Loucy (cell line): ENCODE data around the gene PHF12.

Source experiments
- H2AFZ ChIP-seq: fragments of 200-600 bp; sonication (generic); 2 replicates; pipeline ENCODE4 v1.6.0; 2016; ENCODE audit warnings: antibody characterized with exemption, mild to moderate bottlenecking, low read length, moderate library complexity
- H3F3A ChIP-seq: fragments of 200-600 bp; 2 replicates; pipeline ENCODE4 v1.6.0; 2016; ENCODE audit warnings: antibody characterized with exemption, low read depth, mild to moderate bottlenecking
- H3K27me3 ChIP-seq: fragments of 200-600 bp; sonication (generic); 2 replicates; pipeline ENCODE4 v1.6.1; 2014; ENCODE audit warnings: low read length, mild to moderate bottlenecking; ENCODE audit not compliant: insufficient read depth, poor library complexity, severe bottlenecking
- H3K36me3 ChIP-seq: fragments of 200-600 bp; sonication (generic); 2 replicates; pipeline ENCODE4 v1.6.1; 2016; ENCODE audit warnings: low read length; ENCODE audit not compliant: insufficient read depth
- H3K4me1 ChIP-seq: fragments of 200-600 bp; sonication (generic); 2 replicates; pipeline ENCODE4 v1.5.1; 2014; ENCODE audit warnings: low read length, mild to moderate bottlenecking; ENCODE audit not compliant: insufficient read depth, poor library complexity, severe bottlenecking
- H3K4me2 ChIP-seq: fragments of 200-600 bp; sonication (generic); 2 replicates; pipeline ENCODE4 v1.6.0; 2014; ENCODE audit warnings: antibody characterized with exemption, low read length, low read depth, mild to moderate bottlenecking; ENCODE audit not compliant: poor library complexity, severe bottlenecking
- H3K4me3 ChIP-seq: fragments of 200-600 bp; sonication (generic); 2 replicates; pipeline ENCODE4 v1.5.1; 2014; ENCODE audit warnings: low read length, mild to moderate bottlenecking, mixed read lengths; ENCODE audit not compliant: poor library complexity, severe bottlenecking
- H3K79me2 ChIP-seq: fragments of 200-600 bp; sonication (generic); 2 replicates; pipeline ENCODE4 v1.6.1; 2014; ENCODE audit warnings: low read length; ENCODE audit not compliant: insufficient read depth
- H3K9ac ChIP-seq: fragments of 200-600 bp; sonication (generic); 2 replicates; pipeline ENCODE4 v1.6.0; 2014; ENCODE audit warnings: mild to moderate bottlenecking, low read depth, low read length, moderate library complexity; ENCODE audit not compliant: poor library complexity, severe bottlenecking
- H3K9me2 ChIP-seq: fragments of 200-600 bp; sonication (generic); replicated peaks from 2 replicates; pipeline ENCODE4 v1.6.1; 2016; ENCODE audit warnings: low read depth, low read length, mixed read lengths
- H3K9me3 ChIP-seq: fragments of 200-600 bp; sonication (generic); 2 replicates; pipeline ENCODE4 v1.6.1; 2014; ENCODE audit warnings: mild to moderate bottlenecking, antibody characterized with exemption, low read length, low read depth; ENCODE audit not compliant: insufficient read depth
- H4K20me1 ChIP-seq: fragments of 200-600 bp; sonication (generic); 2 replicates; pipeline ENCODE4 v1.6.0; 2014; ENCODE audit warnings: antibody characterized with exemption, low read length, mild to moderate bottlenecking; ENCODE audit not compliant: insufficient read depth, poor library complexity, severe bottlenecking
- EZH2phosphoT487 ChIP-seq: fragments of 200-600 bp; IDR thresholded peaks from 2 replicates; pipeline ENCODE4 v1.6.1; 2018; ENCODE audit warnings: antibody characterized with exemption, mild to moderate bottlenecking, moderate library complexity, borderline replicate concordance
- TF ChIP-seq, protein P1 (sequence below): fragments of 200-600 bp; sonication (generic); conservative IDR thresholded peaks from 2 replicates; pipeline ENCODE4 v1.5.1; 2014; ENCODE audit warnings: mild to moderate bottlenecking, antibody characterized with exemption, low read length

PHF12 gene

DNA sequence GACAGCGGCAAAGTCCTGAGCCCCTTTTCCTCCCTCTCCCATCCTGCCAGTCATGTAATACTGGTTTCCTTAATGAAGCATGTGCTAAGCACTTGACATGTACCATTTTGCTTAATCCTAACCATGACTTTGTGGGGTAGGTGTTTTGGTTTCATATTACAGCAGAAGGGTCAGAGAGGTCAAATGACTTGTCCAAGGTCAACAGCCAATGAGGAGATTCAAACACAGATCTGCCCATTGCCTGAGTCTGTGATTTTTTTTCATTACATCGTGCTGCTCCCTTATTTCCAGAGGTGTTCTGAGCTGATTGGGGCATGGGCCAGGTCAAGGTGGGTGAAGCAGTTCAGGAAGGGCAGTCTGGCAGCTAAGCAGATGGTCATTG, 17.6 kb upstream of the PHF12 start:
- no peaks in the 10 kb centered on the region for H3K79me2 ChIP-seq
- no peak overlapping the region for H2AFZ ChIP-seq
- no peaks in the 10 kb centered on the region for H3K36me3 ChIP-seq
- no peaks in the 10 kb centered on the region for H3K27me3 ChIP-seq
- no peaks in the 10 kb centered on the region for H3F3A ChIP-seq
- no peaks in the 10 kb centered on the region for H4K20me1 ChIP-seq
- no peaks in the 10 kb centered on the region for H3K4me1 ChIP-seq
- H3K9ac ChIP-seq = no peak overlapping the region
- H3K9me3 ChIP-seq = no peaks in the 10 kb centered on the region
- no peaks in the 10 kb centered on the region for H3K9me2 ChIP-seq
- no peak overlapping the region for H3K4me2 ChIP-seq
- H3K4me3 ChIP-seq = no peak overlapping the region
- TF ChIP-seq, protein P1, sequence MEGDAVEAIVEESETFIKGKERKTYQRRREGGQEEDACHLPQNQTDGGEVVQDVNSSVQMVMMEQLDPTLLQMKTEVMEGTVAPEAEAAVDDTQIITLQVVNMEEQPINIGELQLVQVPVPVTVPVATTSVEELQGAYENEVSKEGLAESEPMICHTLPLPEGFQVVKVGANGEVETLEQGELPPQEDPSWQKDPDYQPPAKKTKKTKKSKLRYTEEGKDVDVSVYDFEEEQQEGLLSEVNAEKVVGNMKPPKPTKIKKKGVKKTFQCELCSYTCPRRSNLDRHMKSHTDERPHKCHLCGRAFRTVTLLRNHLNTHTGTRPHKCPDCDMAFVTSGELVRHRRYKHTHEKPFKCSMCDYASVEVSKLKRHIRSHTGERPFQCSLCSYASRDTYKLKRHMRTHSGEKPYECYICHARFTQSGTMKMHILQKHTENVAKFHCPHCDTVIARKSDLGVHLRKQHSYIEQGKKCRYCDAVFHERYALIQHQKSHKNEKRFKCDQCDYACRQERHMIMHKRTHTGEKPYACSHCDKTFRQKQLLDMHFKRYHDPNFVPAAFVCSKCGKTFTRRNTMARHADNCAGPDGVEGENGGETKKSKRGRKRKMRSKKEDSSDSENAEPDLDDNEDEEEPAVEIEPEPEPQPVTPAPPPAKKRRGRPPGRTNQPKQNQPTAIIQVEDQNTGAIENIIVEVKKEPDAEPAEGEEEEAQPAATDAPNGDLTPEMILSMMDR = no peak
- no peak for TF ChIP-seq EZH2phosphoT487

DNA sequence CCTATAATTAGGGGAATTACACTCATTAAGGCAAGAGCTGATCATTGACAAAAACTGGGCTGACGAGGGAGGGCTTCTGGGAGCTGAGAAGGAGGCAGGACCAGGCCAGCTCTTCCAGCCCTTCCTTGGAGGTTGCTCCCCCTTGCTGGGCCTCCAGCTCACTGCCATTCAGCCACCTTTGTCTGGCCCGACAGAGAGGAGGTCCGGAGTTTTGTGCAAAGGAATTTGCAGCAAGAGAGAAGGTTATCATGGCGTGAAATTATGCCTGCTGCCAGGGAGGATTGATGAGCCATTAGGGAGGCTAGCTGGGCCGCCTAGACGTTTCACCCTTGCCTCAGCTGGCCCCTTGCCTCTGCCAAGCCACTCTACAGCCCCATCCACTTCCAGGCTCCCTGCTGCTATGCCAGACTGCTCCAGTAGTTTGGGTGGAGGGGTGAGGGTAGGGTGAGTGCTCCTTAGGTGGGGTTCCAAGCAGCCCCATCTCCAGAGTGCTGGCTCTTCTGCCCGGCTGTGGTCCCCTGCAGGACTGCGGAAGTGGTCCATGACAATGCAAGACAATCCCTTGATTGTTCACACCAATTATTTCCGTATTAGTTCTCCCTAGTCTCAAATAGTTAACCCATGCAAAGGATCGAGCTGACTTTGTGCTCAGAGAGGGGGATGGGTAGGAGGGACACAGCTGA, 17.1 kb upstream of the PHF12 start:
- H3K36me3 ChIP-seq = no peaks in the 10 kb centered on the region
- no peak overlapping the region for H2AFZ ChIP-seq
- TF ChIP-seq, protein P1 = no peak
- no peak for TF ChIP-seq EZH2phosphoT487
- H4K20me1 ChIP-seq = no peaks in the 10 kb centered on the region
- H3K27me3 ChIP-seq = no peaks in the 10 kb centered on the region
- no peak overlapping the region for H3K4me3 ChIP-seq
- no peaks in the 10 kb centered on the region for H3K9me3 ChIP-seq
- no peaks in the 10 kb centered on the region for H3K4me1 ChIP-seq
- H3K79me2 ChIP-seq = no peaks in the 10 kb centered on the region
- H3F3A ChIP-seq = no peaks in the 10 kb centered on the region
- no peak overlapping the region for H3K9ac ChIP-seq
- H3K4me2 ChIP-seq = no peak overlapping the region
- H3K9me2 ChIP-seq = no peaks in the 10 kb centered on the region

DNA sequence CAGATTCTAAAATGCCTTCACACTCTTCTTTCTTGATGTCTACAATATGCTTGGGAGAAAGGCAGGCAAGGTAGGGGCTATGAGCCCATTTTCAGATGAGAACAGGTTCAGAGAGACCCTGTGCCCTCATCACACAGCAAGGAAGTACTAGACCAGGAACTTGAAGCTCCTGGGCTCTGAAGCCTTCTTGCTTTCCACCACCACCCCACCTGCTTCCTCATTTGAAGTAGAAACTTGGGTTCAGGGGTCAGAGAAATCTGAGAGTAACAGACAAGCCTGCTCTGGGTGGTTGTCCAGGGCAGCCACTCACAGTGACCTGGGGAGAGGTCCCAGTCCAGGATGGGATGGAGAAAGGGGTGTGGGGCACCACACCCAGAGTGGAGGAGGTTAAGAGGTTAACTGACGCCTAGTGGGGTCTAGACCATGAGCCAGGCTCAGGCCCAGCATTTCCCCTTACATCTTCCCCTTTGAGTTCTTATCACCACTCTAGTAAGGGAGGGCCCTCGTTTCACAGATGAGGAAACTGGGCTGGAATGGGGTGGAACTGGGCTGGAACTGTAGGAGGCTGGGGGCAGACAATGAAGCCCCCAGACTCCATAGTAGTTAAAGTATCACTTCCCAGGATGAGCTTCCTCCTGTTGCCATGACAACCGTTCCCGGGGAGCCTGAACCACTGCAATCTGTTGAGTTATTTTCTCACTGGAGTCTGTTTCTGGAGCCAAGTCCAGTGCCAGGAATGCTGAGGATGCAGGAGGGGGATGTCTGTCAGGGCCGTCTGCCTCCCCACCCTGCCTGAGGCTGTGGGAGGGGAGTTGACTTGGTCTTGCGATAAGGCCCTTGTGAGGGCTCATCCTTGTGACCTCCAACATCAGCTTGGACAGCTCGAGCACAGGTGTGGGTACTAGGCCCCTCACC, 16.2 kb upstream of the PHF12 start:
- H3K9me3 ChIP-seq = no peaks in the 10 kb centered on the region
- no peaks in the 10 kb centered on the region for H3K27me3 ChIP-seq
- H3F3A ChIP-seq = no peaks in the 10 kb centered on the region
- H3K79me2 ChIP-seq = no peaks in the 10 kb centered on the region
- no peak overlapping the region for H3K4me2 ChIP-seq
- no peaks in the 10 kb centered on the region for H4K20me1 ChIP-seq
- H3K9me2 ChIP-seq = no peaks in the 10 kb centered on the region
- no peaks in the 10 kb centered on the region for H3K36me3 ChIP-seq
- H3K4me3 ChIP-seq = no peak overlapping the region
- no peaks in the 10 kb centered on the region for H3K4me1 ChIP-seq
- no peak overlapping the region for H2AFZ ChIP-seq
- no peak overlapping the region for H3K9ac ChIP-seq
- TF ChIP-seq EZH2phosphoT487 = no peak
- TF ChIP-seq, protein P1 = no peak
